ENCODE measurements around the gene SPRR3. TPM values are rescaled to one million over a fixed set of nuclear protein-coding genes. Genes with fewer than 3 reads are reported as not detected.

The SPRR3 gene, protein sequence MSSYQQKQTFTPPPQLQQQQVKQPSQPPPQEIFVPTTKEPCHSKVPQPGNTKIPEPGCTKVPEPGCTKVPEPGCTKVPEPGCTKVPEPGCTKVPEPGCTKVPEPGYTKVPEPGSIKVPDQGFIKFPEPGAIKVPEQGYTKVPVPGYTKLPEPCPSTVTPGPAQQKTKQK
- total RNA-seq (2014; rRNA removed; shearing (Covaris generic)): not detected in 2 replicates

DNA sequence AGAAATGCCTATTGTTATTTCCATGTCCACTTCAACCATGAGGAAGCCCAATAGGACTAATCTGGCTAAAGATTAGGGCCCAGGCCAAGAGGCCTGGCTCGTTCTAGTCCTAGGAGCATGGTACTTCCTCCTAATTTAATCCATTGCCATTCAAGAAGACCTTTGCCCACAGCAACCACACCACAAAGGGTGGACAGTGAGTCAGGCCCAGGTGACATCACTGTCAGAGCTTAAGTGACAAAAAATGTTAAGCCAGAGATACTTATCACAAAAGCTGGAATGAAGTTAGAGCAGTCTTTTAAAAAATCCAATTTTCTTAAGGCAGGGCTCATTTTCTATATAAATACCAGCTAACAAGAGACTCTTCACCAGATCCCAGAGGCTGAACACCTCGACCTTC lies at the start of gene SPRR3:
Gene SPRR3, plus strand, starts transcription at position 368 of the 400 bp plus-strand sequence. CDS start 1,272 bp downstream, outside the sequence.
- H3K4me1 ChIP-seq (replicated peaks): no peaks in the 10 kb centered on the region
- no peak within 1 kb of the TSS for H3K4me3 ChIP-seq
- no peaks in the 10 kb centered on the region; the same call in 1 of the 2 replicates for H3K27me3 ChIP-seq (replicated peaks)
- H3K9me3 ChIP-seq (replicated peaks): no peaks in the 10 kb centered on the region
- H3K27ac ChIP-seq: no peak within 1 kb of the TSS
- H3K36me3 ChIP-seq: no peaks in the 10 kb centered on the region
- DNase-seq (ENCODE audit: low read depth in 1 of 2, low spot score in 2 of 2): no peak

DNA sequence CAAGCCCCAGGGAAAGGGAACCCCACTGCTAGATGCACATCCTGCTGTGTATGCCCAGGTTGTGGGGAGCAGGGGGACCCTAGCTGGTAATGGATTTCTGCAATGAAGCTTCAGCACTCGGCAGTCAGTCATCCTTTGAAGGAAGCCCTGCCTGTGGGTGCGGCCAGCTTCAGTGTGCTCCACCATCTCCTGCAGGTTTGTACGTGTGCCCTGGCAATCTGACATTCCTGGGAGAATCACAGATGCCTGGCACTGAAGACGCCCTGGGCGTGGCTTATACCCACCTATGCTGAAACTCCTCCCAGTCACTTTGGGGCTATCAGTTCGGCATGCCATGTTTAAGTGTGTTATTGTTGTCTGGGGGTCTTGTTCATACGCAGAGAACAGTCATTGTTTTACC lies 47.8 kb upstream of the SPRR3 start:
- no peaks in the 10 kb centered on the region for H3K9me3 ChIP-seq (replicated peaks)
- H3K27ac ChIP-seq: no peak overlapping the region
- DNase-seq (ENCODE audit: low read depth in 1 of 2, low spot score in 2 of 2): no peak
- no peak overlapping the region for H3K4me3 ChIP-seq
- no peaks in the 10 kb centered on the region for H3K4me1 ChIP-seq (replicated peaks)
- no peaks in the 10 kb centered on the region for H3K36me3 ChIP-seq
- 0 out of 2 replicates have a peak, but pooled peaks cover 5% of the 10 kb centered on the region for H3K27me3 ChIP-seq (replicated peaks)

DNA sequence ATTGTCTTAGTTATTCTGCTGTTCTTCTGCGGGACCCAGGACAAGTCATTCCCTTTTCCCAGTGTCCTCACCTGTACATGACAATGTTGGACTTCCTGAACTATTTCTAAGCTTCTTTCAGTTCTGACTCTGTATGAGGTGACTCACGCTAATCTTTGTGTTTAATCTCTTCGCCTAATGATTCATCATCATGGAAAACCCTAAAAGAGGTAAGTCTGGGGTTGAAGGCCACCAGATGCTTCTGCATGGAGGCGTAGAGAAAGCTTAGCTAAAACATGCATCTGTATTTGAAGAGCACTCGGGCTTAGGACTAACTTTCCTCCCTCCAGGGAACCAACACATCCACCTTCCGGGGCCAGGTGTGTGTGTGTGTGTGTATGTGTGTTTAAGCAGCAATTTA lies 47.1 kb upstream of the SPRR3 start:
- Histone ChIP-seq H3K4me1 (replicated peaks) (no peaks in the 10 kb centered on the region), H3K36me3 (no peaks in the 10 kb centered on the region), H3K27ac (no peak overlapping the region), H3K9me3 (replicated peaks) (no peaks in the 10 kb centered on the region), H3K4me3 (no peak overlapping the region), H3K27me3 (replicated peaks) (0 out of 2 replicates have a peak, but pooled peaks cover 5% of the 10 kb centered on the region)
- DNase-seq (ENCODE audit: low read depth in 1 of 2, low spot score in 2 of 2): no peak

DNA sequence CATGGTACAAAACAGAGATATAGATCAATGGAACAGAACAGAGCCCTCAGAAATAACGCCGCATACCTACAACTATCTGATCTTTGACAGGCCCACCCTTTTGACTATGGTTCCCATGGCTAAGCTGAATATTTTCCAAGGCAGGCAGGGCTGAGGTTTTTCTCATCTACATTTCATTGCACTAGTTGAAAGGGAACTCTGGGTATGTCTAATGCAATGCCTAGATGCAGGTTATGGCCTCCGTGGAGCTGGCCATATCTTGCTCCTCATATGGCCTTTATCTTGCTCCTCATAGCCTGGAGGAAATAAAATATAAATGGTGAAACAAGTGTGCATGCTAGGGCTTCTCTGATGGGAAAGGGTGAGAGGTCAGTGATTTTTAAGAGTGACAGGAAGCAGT lies 44.0 kb upstream of the SPRR3 start:
- Histone ChIP-seq H3K27ac (no peak overlapping the region), H3K27me3 (replicated peaks) (peaks cover 5% of the 10 kb centered on the region; the same call in 1 of the 2 replicates), H3K9me3 (replicated peaks) (no peaks in the 10 kb centered on the region), H3K4me1 (replicated peaks) (no peaks in the 10 kb centered on the region), H3K36me3 (no peaks in the 10 kb centered on the region), H3K4me3 (no peak overlapping the region)
- DNase-seq (ENCODE audit: low read depth in 1 of 2, low spot score in 2 of 2): no peak

DNA sequence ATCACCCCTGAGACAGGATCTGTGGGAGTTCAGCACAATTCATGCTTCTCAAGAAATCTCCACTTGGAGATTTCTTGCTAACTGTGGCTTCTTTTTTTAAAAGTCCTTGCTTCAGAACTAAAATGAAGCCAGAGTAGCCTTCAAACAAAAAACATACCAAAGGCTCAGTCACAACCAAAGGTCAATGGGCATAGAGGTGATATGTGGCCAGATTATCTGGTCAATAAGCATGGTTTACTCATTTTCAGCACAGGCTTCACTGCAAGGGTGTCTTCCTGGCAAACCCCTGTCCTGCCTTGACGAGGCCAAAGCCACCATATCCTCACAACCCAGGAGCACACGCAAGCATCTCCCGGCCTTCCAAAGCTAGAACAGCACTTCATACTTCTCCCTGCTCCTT lies 42.3 kb upstream of the SPRR3 start:
- H3K27ac ChIP-seq: no peak overlapping the region
- DNase-seq (ENCODE audit: low read depth in 1 of 2, low spot score in 2 of 2): no peak
- no peaks in the 10 kb centered on the region for H3K9me3 ChIP-seq (replicated peaks)
- H3K4me3 ChIP-seq: no peak overlapping the region
- H3K36me3 ChIP-seq: no peaks in the 10 kb centered on the region
- H3K27me3 ChIP-seq (replicated peaks): peaks cover 5% of the 10 kb centered on the region; the same call in 1 of the 2 replicates
- no peaks in the 10 kb centered on the region for H3K4me1 ChIP-seq (replicated peaks)

DNA sequence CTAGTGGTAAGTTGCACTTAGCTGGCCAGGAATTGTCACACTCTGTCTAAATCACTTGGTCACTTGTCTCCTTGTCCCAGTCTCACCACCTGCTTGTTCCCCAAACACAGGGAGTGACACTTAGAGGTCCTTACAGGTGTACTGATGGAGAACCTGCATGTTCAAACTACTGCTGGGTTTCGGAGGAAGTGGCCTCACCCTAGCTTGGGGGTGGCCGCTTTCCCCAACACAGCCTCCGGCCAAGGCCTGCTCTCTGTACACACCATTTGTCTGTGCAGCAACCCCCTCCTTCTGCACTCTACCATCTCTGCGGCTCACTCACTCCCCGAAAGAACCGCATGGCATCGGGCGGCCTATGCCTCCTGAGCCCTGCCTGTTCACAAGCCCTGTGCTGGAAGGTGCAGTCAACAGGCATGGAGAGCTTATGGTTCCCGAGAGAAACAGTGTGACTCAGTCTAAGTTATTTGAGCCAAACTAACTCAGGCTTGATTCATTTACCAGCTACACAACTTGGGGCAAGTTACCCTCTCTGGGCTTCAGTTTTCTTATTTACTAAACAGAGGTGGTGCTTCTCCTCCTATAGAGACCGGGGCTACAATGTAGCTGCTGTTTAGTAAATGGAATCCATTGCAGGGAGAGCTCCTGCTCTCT lies 41.6 kb upstream of the SPRR3 start:
- DNase-seq (ENCODE audit: low read depth in 1 of 2, low spot score in 2 of 2): no peak
- peaks cover 5% of the 10 kb centered on the region; the same call in 1 of the 2 replicates for H3K27me3 ChIP-seq (replicated peaks)
- H3K27ac ChIP-seq: no peak overlapping the region
- no peak overlapping the region for H3K4me3 ChIP-seq
- H3K36me3 ChIP-seq: no peaks in the 10 kb centered on the region
- H3K9me3 ChIP-seq (replicated peaks): no peaks in the 10 kb centered on the region
- no peaks in the 10 kb centered on the region for H3K4me1 ChIP-seq (replicated peaks)

DNA sequence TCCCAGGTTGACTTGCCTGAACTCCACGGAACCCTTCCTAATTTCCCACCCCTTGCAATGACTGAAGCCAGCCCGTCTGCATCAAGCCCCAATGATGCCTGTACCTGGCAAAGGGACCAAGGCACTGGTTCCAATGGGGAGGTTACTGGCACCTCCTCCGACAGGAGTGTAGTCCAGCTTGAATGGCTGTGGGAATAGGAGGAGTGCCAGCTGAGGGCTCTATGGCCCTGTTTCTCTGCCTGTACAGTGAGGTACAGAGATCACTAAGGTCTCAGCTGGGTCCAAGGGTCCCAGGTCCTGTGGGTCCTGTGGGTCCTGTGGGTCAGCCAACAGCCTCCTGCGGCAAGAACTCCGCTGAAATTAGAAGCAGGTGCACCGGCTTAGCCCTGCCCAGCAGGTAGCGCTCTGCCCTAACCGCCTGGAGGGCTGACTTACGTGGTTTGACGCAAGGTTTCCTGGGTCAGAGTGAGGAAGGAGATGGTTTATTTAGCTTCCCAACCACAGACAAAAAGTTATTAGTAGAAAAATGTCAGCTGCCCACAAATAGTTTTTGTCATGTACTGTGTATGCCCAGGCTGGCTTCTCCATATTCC lies 41.0 kb upstream of the SPRR3 start:
- no peaks in the 10 kb centered on the region for H3K4me1 ChIP-seq (replicated peaks)
- no peaks in the 10 kb centered on the region for H3K36me3 ChIP-seq
- no peak overlapping the region for H3K4me3 ChIP-seq
- no peak for DNase-seq (ENCODE audit: low read depth in 1 of 2, low spot score in 2 of 2)
- no peak overlapping the region for H3K27ac ChIP-seq
- H3K27me3 ChIP-seq (replicated peaks): peaks cover 5% of the 10 kb centered on the region; the same call in 1 of the 2 replicates
- no peaks in the 10 kb centered on the region for H3K9me3 ChIP-seq (replicated peaks)

DNA sequence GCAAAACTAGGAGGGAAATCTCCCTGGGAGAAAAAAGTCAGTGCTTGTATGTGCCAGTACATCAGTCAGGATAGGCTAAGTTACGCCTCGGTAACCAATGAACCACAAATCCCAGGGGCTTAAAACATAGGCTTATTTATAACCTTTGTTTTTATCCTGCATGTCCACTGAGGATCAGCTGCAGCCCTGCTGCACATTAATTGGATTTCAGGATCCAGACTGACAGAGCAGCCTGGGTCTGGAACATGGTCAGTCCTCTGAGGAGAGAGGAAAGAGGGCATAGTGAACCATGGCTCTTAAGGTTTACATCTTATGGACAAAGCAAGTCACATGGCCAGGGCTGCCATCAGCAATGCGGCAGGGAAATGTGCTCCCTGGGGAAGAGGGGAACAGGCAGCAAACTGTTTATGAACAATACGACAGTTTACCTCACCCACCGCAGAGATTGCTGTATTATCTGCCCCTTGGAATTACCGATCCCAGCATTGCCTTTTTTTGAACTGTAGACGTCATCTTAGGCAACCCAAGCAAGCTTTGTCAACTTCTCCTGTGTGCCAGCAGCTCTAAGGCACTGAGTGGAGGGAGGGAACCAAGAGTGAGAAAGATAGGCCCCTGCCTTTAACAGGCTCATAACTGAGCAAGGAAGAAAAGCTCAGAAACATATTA lies 40.2 kb upstream of the SPRR3 start:
- DNase-seq (ENCODE audit: low read depth in 1 of 2, low spot score in 2 of 2): no peak
- H3K27ac ChIP-seq: no peak overlapping the region

DNA sequence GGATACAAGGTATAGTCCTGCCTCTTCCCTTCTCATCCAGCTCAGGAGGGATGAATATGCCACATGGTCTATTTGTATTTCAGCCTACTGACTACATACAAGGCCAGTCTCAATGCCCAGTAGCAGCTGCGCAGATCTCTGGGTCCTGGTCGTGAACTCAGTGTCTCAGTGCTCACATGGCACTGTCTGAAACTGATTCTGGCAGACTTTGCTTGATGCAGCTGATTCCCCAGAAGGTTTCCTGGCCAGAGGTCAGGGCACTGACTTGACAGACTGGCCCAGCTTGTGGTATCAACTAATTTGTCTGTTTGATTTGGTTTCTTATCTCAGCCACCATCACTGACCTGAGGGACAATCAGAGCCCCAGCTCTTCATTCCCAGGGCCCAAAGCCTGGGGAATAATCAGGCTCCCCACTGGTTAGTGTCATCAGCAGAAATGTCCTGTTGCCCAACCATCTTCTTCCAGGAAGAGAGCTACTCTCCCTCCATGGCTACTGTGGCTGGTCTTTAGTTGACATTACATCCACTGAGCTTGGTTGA lies 38.6 kb upstream of the SPRR3 start:
- Histone ChIP-seq H3K4me1 (replicated peaks) (no peaks in the 10 kb centered on the region), H3K9me3 (replicated peaks) (no peaks in the 10 kb centered on the region), H3K27me3 (replicated peaks) (peaks cover 5% of the 10 kb centered on the region; the same call in 1 of the 2 replicates), H3K36me3 (no peaks in the 10 kb centered on the region), H3K4me3 (no peak overlapping the region), H3K27ac (no peak overlapping the region)
- no peak for DNase-seq (ENCODE audit: low read depth in 1 of 2, low spot score in 2 of 2)

More for the DNA sequence above, 40.2 kb upstream of the SPRR3 start:
- Histone ChIP-seq H3K27me3 (replicated peaks) (peaks cover 5% of the 10 kb centered on the region; the same call in 1 of the 2 replicates), H3K36me3 (no peaks in the 10 kb centered on the region), H3K9me3 (replicated peaks) (no peaks in the 10 kb centered on the region), H3K4me3 (no peak overlapping the region), H3K4me1 (replicated peaks) (no peaks in the 10 kb centered on the region)

DNA sequence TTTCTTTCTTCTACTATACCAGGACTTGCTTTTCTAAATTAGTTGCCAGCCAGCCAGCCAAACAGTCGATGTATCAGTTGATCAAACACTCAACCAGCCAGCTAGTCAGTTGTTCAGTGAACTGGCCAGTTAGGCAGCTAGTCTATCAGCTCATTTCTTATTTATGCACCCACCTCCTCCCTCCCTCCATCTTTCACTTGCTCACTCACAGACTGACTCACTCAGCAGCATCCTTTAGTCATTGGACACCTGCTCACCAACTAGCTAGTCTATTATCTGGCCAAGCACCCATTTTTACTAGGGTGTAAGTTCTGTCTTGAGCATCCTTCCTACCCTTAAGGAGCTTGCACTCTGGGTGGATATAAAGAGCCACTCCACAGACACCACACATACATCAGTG lies 37.0 kb upstream of the SPRR3 start:
- Histone ChIP-seq H3K36me3 (no peaks in the 10 kb centered on the region), H3K4me1 (replicated peaks) (no peaks in the 10 kb centered on the region), H3K4me3 (no peak overlapping the region), H3K27ac (no peak overlapping the region), H3K9me3 (replicated peaks) (no peaks in the 10 kb centered on the region), H3K27me3 (replicated peaks) (peaks cover 5% of the 10 kb centered on the region; the same call in 1 of the 2 replicates)
- no peak for DNase-seq (ENCODE audit: low read depth in 1 of 2, low spot score in 2 of 2)

DNA sequence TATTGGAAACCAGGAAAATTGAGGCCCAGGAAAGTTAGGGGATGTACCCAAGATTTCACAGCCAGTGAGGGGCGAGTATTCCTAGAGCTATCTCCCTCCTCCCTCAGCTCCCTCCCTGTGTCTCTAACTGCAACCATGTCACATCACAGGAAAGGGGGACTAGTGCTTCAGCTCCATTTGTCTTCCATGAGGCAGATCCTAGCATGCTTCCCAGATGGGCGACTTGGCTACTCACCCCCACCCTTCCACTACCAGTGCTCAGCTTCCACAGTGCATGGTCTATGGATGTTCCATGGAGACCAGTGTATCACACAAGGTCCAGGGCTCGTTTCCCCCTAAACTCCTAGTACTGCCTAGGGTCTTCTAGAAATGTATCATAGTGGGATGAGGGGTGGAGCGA lies 35.7 kb upstream of the SPRR3 start:
- DNase-seq (ENCODE audit: low read depth in 1 of 2, low spot score in 2 of 2): no peak
- H3K9me3 ChIP-seq (replicated peaks): no peaks in the 10 kb centered on the region
- no peak overlapping the region for H3K4me3 ChIP-seq
- H3K27ac ChIP-seq: no peak overlapping the region
- H3K36me3 ChIP-seq: no peaks in the 10 kb centered on the region
- H3K27me3 ChIP-seq (replicated peaks): peaks cover 5% of the 10 kb centered on the region; the same call in 1 of the 2 replicates
- H3K4me1 ChIP-seq (replicated peaks): no peaks in the 10 kb centered on the region

DNA sequence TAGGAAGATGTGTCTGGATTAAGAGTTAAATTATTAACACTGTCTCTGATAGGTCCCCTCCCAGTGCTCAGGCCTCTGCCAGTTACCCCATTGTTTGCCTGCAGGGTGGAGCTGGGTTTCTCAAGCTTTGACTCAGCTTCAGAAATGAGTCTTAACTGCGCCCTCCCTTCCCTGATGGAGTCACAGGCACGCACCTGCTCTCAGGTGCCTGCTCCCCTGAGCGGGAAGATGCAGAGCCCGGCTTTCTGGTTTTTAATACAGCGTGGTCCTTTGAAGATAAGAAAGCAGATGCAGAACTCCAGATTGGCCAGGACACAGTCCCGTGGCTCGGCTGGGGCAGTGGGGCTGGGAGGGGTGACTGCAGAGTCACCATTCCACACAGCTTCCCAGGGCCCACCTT lies 34.3 kb upstream of the SPRR3 start:
- Histone ChIP-seq H3K4me3 (no peak overlapping the region), H3K4me1 (replicated peaks) (no peaks in the 10 kb centered on the region), H3K36me3 (no peaks in the 10 kb centered on the region), H3K27me3 (replicated peaks) (no peaks in the 10 kb centered on the region; the same call in 1 of the 2 replicates), H3K27ac (no peak overlapping the region), H3K9me3 (replicated peaks) (no peaks in the 10 kb centered on the region)
- no peak for DNase-seq (ENCODE audit: low read depth in 1 of 2, low spot score in 2 of 2)

DNA sequence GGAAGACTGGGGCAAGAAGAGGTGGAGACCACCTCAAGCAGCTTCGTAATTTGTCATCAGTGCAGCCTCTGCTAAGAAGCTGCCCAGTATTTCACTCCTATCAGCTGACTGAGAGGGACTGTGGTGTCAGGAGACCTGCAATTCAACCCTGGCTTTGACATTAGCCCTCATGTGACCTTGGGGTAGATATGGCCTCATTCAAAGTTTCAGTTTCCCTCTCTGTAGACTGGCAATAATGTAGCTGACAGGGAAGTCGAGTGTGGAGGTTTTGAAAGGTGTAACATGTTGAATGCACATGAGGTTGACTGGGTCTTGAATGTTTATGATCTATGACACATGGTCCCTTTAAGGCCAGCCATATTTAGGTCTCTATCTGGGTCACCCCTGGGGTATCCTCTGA lies 33.3 kb upstream of the SPRR3 start:
- Histone ChIP-seq H3K4me1 (replicated peaks) (no peaks in the 10 kb centered on the region), H3K9me3 (replicated peaks) (no peaks in the 10 kb centered on the region), H3K36me3 (no peaks in the 10 kb centered on the region), H3K4me3 (no peak overlapping the region), H3K27ac (no peak overlapping the region), H3K27me3 (replicated peaks) (no peaks in the 10 kb centered on the region; the same call in 1 of the 2 replicates)
- no peak for DNase-seq (ENCODE audit: low read depth in 1 of 2, low spot score in 2 of 2)

Data from SJSA1 (cell line).